Esophagus muscularis mucosa (tissue), 4 donors: ENCODE results near the gene FBXL7. TPM values are rescaled to one million over a fixed set of nuclear protein-coding genes. Genes with fewer than 3 reads are reported as not detected.

Source experiments
- DNase-seq: peaks from one replicate; pipeline ENCODE4 v3.0.0-alpha.2; 2017; ENCODE audit errors: extremely low spot score
- H3K27ac ChIP-seq, 4 donors: fragments of 200-600 bp; sonication (generic); replicated peaks in 1 of 4; 1 replicate in 3 of 4; 2 replicates in 1 of 4; pipeline ENCODE4 v1.5.1; 2016 to 2019; ENCODE audit warnings: mild to moderate bottlenecking in 1 of 4
- H3K27me3 ChIP-seq, 4 donors: fragments of 200-600 bp; sonication (generic); one replicate each; pipeline versions ENCODE4 v1.5.1 to v1.6.0; 2016 to 2019
- H3K36me3 ChIP-seq, 4 donors: fragments of 200-600 bp; sonication (generic); one replicate each; pipeline ENCODE4 v1.5.1; 2016 to 2019
- H3K4me1 ChIP-seq, 4 donors: fragments of 200-600 bp; sonication (generic); one replicate each; pipeline ENCODE4 v1.5.1; 2016 to 2019
- H3K4me3 ChIP-seq, 4 donors: fragments of 200-600 bp; sonication (generic); 1 replicate in 2 of 4; 2 replicates in 2 of 4; pipeline ENCODE4 v1.5.1; 2016 to 2019; ENCODE audit warnings: mild to moderate bottlenecking in 4 of 4, moderate library complexity in 1 of 4
- H3K9me3 ChIP-seq, 4 donors: fragments of 200-600 bp; sonication (generic); 1 replicate in 3 of 4; 2 replicates in 1 of 4; pipeline ENCODE4 v1.5.1; 2016 to 2019
- CTCF ChIP-seq, 3 experiments: fragments of 200-600 bp in 2 of 3; fragments of 450-650 bp in 1 of 3; sonication (generic) in 2 of 3; IDR thresholded peaks; one replicate each; pipeline ENCODE4 v1.5.1; 2017 to 2019; ENCODE audit warnings: antibody characterized with exemption in 3 of 3, mild to moderate bottlenecking in 2 of 3, moderate library complexity in 1 of 3
- EP300 ChIP-seq: sonication (generic); formaldehyde crosslinking; IDR thresholded peaks from one replicate; pipeline ENCODE4 v1.6.1; 2017; ENCODE audit warnings: antibody characterized with exemption
- POLR2A ChIP-seq: fragments of 450-650 bp; IDR thresholded peaks from one replicate; pipeline ENCODE4 v1.6.1; 2017; ENCODE audit warnings: antibody characterized with exemption, moderate library complexity, mild to moderate bottlenecking, low read depth
- POLR2AphosphoS5 ChIP-seq, 2 donors: sonication (generic); formaldehyde crosslinking; IDR thresholded peaks; one replicate each; pipeline ENCODE4 v1.6.1; 2017; ENCODE audit warnings: antibody characterized with exemption in 2 of 2
- WGBS: methylation state at CpG from one replicate; pipeline ENCODE4 v1.1.5; 2018; 5-methylcytosine and 5-hydroxymethylcytosine counted together
- intact Hi-C: fragments of 100-400 bp; cut with DNase I; formaldehyde crosslinking; loops from one replicate; pipeline ENCODE4 v1.15.1; 2023
- total RNA-seq, 4 donors: library from RNA; depleted of rRNA; stranded (reverse); fragments of >200 nt; gene quantifications; one replicate each; pipeline versions ENCODE4 v1.1.0 to v1.2.1, GENCODE V29; 2016

Gene FBXL7
- total RNA-seq, 4 donors from 2014 or later = 25.7 to 37.7 (median 27.6) TPM

DNA sequence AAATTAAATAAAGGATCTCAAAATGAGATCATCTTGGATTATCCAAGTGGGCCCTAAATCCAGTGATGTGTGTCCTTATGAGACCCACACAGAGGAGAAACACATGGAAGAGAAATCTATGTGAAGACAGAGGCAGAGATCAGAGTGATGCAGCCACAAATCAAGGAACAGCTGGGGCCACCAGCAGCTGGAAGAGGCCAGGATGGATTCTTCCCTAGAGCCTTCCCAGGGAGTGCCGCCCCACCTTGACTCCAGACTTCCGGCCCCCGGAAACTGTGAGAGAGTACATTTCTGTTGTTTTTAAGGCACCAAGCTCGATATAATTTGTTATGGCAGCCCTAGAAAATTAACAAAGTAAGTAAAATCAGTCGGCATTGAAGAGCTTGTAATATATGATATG lies 286.9 kb downstream of the FBXL7 start:
- Histone ChIP-seq H3K4me1 (peaks cover 3 to 36% (median 24%) of the 10 kb centered on the region in 4 donors), H3K9me3 (no peaks in the 10 kb centered on the region), H3K27ac (no peak overlapping the region), H3K36me3 (no peaks in the 10 kb centered on the region), H3K4me3 (no peak overlapping the region), H3K27me3 (no peaks in the 10 kb centered on the region)
- TF ChIP-seq EP300 (no peak), CTCF (IDR thresholded peaks at IDR 0.05) (no peak), POLR2A (no peak), POLR2AphosphoS5 (IDR thresholded peaks at IDR 0.05) (no peak)
- peak; percentile 77 for DNase-seq
- 86% methylated on average over 5 of the region's 5 CpGs for WGBS
- intact Hi-C loops = no loop called here

GRCh38 chr5:15787681-15788080 lies 287.7 kb downstream of the FBXL7 start:
- Histone ChIP-seq H3K9me3 (no peaks in the 10 kb centered on the region), H3K27ac (no peak overlapping the region), H3K4me3 (no peak overlapping the region), H3K4me1 (peaks cover 3 to 36% (median 26%) of the 10 kb centered on the region in 4 donors), H3K36me3 (no peaks in the 10 kb centered on the region), H3K27me3 (no peaks in the 10 kb centered on the region)
- 84% methylated on average over 2 of the region's 2 CpGs for WGBS
- DNase-seq = no peak
- no peak for TF ChIP-seq POLR2AphosphoS5 (IDR thresholded peaks at IDR 0.05)
- TF ChIP-seq POLR2A = no peak
- no peak for TF ChIP-seq EP300
- no peak for TF ChIP-seq CTCF (IDR thresholded peaks at IDR 0.05)
- intact Hi-C loops = no loop called here

DNA sequence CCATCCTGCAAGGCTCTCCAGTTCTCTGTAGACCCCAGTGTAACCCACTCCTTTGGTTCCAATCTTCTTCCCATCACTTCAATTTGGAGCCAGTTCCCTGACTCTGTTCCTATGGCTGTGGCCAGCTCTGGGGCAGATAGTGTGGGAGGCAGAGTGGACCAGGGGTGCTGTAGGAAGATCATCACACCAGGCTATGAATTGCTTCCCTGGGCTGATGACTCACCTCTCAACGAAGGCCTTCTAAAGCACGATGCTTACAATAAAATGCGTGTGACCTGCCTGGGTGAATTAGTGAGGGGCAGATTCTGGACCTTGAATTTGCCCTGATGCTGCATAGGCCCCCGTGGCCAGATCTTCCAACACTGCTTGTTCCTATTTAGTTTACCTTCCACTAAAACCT lies 289.7 kb downstream of the FBXL7 start:
- H3K27me3 ChIP-seq = no peaks in the 10 kb centered on the region
- no peaks in the 10 kb centered on the region for H3K9me3 ChIP-seq
- 80% methylated on average over 4 of the region's 4 CpGs for WGBS
- no peak for DNase-seq
- intact Hi-C loops = no loop called here
- peaks cover 9 to 54% (median 41%) of the 10 kb centered on the region in 4 donors for H3K4me1 ChIP-seq
- no peak overlapping the region for H3K4me3 ChIP-seq
- no peak overlapping the region for H3K27ac ChIP-seq
- H3K36me3 ChIP-seq = no peaks in the 10 kb centered on the region
- no peak for TF ChIP-seq POLR2A

DNA sequence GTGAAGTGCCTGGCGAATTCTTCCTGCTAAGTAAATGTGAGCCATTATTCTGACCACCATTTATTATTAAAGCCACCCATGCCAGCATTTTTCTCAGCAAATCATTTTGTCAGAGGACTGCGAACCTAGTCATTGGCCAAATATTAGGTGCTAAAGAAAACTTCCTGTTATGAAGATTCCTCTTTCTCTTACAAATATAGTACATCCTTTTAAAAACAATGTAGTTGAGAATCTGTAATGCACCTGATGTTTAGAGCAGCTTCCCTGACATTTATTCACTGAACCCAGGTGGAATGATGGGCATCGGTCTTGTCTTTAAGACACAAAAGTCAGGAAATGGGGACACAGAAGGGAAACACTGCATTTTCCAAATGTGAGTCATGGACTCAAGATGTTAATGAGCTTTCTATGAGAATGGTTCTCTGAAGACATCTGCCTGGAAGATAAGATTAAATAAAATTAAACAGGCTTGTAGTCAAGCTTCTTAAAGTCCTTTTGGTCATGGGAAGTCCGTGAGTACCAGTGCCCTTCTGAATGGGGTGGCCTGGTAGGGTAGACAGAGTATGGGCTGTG lies 290.6 kb downstream of the FBXL7 start:
- TF ChIP-seq POLR2AphosphoS5 (IDR thresholded peaks at IDR 0.05) = no peak
- no peak for TF ChIP-seq POLR2A
- no peak for TF ChIP-seq EP300
- TF ChIP-seq CTCF (IDR thresholded peaks at IDR 0.05) = no peak
- H3K4me3 ChIP-seq = no peak overlapping the region
- DNase-seq = no peak
- H3K9me3 ChIP-seq = no peaks in the 10 kb centered on the region
- H3K27ac ChIP-seq = no peak overlapping the region
- intact Hi-C loops = no loop called here
- H3K27me3 ChIP-seq = no peaks in the 10 kb centered on the region
- 71% methylated on average over 4 of the region's 4 CpGs for whole genome bisulfite sequencing
- H3K36me3 ChIP-seq = no peaks in the 10 kb centered on the region
- peaks cover 9 to 62% (median 47%) of the 10 kb centered on the region in 4 donors for H3K4me1 ChIP-seq

- Histone ChIP-seq H3K4me3 (no peak overlapping the region), H3K4me1 (peaks cover 11 to 55% (median 44%) of the 10 kb centered on the region in 4 donors), H3K9me3 (no peaks in the 10 kb centered on the region), H3K27ac (no peak overlapping the region), H3K36me3 (no peaks in the 10 kb centered on the region), H3K27me3 (no peaks in the 10 kb centered on the region)
- DNase-seq = no peak
- 67% methylated on average over 3 of the region's 3 CpGs for WGBS
- intact Hi-C loops = no loop called here
- TF ChIP-seq CTCF (IDR thresholded peaks at IDR 0.05) = no peak
- no peak for TF ChIP-seq POLR2AphosphoS5 (IDR thresholded peaks at IDR 0.05)
- TF ChIP-seq POLR2A = no peak
- no peak for TF ChIP-seq EP300
These were observed 291.3 kb downstream of the FBXL7 start for GRCh38 chr5:15791274-15791673.
